Measurements from ENCODE around the gene PITPNM3.

Gene PITPNM3

GRCh38 chr17:6525731-6526130 lies 30.6 kb downstream of the PITPNM3 start:
- no peak for TF ChIP-seq JUND (IDR thresholded peaks at IDR 0.05; ENCODE audit: low read depth)
- no peak for DNase-seq (ENCODE audit: low read depth in 1 of 2, low spot score in 1 of 2)
- in situ Hi-C loops (cut with HindIII; ENCODE audit: low pct_unique_long_range_greater_than_20kb, low sequenced_read_pairs): no loop called here

DNA sequence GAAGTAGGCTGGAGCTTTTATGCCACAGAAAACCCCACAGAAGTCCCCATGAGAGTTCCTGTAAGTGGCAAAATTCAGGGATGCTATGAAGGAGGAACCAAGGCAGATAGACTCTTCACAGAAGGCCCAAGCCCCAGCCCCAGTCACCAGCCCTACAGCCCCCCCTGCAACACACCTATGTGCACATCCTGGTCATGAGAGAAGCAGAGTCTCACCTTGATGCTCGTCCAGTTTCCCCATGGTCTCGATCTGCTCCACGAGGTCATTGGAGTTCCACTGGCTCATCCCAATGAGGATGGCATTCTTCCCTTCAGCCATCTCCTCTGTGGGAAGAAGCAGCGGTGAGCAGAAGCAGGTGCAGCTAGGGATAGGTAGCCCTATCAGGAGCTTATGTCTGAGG lies 31.2 kb downstream of the PITPNM3 start:
- no peak for TF ChIP-seq JUND (IDR thresholded peaks at IDR 0.05; ENCODE audit: low read depth)
- DNase-seq (ENCODE audit: low read depth in 1 of 2, low spot score in 1 of 2): no peak
- in situ Hi-C loops (cut with HindIII; ENCODE audit: low pct_unique_long_range_greater_than_20kb, low sequenced_read_pairs): no loop called here

GRCh38 chr17:6524520-6524919 lies 31.8 kb downstream of the PITPNM3 start:
- DNase-seq (ENCODE audit: low read depth in 1 of 2, low spot score in 1 of 2): no peak
- in situ Hi-C loops (cut with HindIII; ENCODE audit: low pct_unique_long_range_greater_than_20kb, low sequenced_read_pairs): no loop called here
- no peak for TF ChIP-seq JUND (IDR thresholded peaks at IDR 0.05; ENCODE audit: low read depth)

- no peak for DNase-seq (ENCODE audit: low read depth in 1 of 2, low spot score in 1 of 2)
- in situ Hi-C loops (cut with HindIII; ENCODE audit: low pct_unique_long_range_greater_than_20kb, low sequenced_read_pairs): no loop called here
- TF ChIP-seq JUND (IDR thresholded peaks at IDR 0.05; ENCODE audit: low read depth): no peak
Measured at GRCh38 chr17:6523809-6524355, 32.5 kb downstream of the PITPNM3 start.

DNA sequence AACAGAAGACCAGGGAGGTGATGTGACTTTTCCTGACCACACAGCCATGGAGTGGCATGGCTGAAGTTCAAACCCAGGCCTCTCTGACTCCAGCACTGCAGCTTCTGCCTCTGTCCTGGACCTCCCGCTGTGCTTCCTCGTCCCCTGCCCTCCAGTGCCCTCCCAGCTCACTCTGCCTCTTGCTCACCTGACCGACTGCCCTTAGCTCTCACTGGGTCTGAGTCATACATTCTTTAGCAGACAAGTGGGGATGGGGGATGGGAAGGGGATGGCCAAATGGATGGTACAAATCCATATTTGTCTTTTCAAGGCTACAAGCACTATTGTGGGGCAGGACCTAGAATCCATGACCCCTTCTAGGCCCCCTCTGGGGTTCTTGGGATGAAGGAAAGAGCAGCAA lies 33.0 kb downstream of the PITPNM3 start:
- peak in 1 of 2 experiments; percentile 3 for DNase-seq (ENCODE audit: low read depth in 1 of 2, low spot score in 1 of 2)
- in situ Hi-C loops (cut with HindIII; ENCODE audit: low pct_unique_long_range_greater_than_20kb, low sequenced_read_pairs): no loop called here

DNA sequence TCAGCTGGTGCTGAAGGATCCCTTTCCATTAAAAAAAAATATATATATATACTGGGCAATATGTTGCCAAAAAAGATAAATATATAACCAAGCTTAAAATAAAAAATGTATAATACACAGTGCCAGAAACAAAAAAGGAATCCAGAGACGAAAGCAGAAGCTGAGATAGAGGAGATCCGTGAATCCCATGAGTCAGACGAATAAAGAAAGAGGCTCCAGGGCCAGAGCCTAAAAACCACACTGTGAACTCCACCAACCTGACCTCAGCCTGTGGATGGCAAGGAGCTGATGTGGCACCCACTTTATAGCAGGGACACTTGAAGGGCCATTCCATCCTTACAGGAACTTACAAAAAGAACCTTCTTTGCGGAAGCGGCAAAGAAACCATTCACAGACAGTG lies 34.8 kb downstream of the PITPNM3 start:
- no peak for DNase-seq (ENCODE audit: low read depth in 1 of 2, low spot score in 1 of 2)
- in situ Hi-C loops (cut with HindIII; ENCODE audit: low pct_unique_long_range_greater_than_20kb, low sequenced_read_pairs): no loop called here
- no peak for TF ChIP-seq JUND (IDR thresholded peaks at IDR 0.05; ENCODE audit: low read depth)

More for the DNA sequence above, 33.0 kb downstream of the PITPNM3 start:
- no peak for TF ChIP-seq JUND (IDR thresholded peaks at IDR 0.05; ENCODE audit: low read depth)

GRCh38 chr17:6517062-6517461 lies 39.3 kb downstream of the PITPNM3 start:
- in situ Hi-C loops (cut with HindIII; ENCODE audit: low pct_unique_long_range_greater_than_20kb, low sequenced_read_pairs): no loop called here
- TF ChIP-seq JUND (IDR thresholded peaks at IDR 0.05; ENCODE audit: low read depth): no peak
- no peak for DNase-seq (ENCODE audit: low read depth in 1 of 2, low spot score in 1 of 2)

DNA sequence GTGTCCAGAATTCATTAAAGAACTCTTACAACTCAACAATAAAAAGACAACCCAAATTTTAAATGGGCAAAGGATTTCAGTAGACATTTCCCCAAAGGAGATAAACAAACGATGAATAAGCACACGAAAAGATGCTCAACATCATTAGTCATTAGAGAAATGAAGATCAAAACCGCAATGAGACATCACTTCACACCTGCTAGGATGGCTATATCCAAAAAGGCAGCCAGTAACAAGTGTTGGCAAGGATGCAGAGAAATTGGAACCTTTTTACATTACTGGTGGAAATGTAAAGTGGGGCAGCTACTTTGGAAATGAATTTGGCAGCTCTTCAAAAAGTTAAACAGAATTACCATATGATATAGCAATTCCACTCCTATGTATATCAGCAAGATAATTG lies 42.0 kb downstream of the PITPNM3 start:
- no peak for DNase-seq (ENCODE audit: low read depth in 1 of 2, low spot score in 1 of 2)
- in situ Hi-C loops (cut with HindIII; ENCODE audit: low pct_unique_long_range_greater_than_20kb, low sequenced_read_pairs): no loop called here

GRCh38 chr17:6512552-6512951 lies 43.8 kb downstream of the PITPNM3 start:
- no peak for TF ChIP-seq JUND (IDR thresholded peaks at IDR 0.05; ENCODE audit: low read depth)
- in situ Hi-C loops (cut with HindIII; ENCODE audit: low pct_unique_long_range_greater_than_20kb, low sequenced_read_pairs): no loop called here
- no peak for DNase-seq (ENCODE audit: low read depth in 1 of 2, low spot score in 1 of 2)

More for the DNA sequence above, 42.0 kb downstream of the PITPNM3 start:
- TF ChIP-seq JUND (IDR thresholded peaks at IDR 0.05; ENCODE audit: low read depth): no peak

- no peak for DNase-seq (ENCODE audit: low read depth in 1 of 2, low spot score in 1 of 2)
- TF ChIP-seq JUND (IDR thresholded peaks at IDR 0.05; ENCODE audit: low read depth): no peak
- in situ Hi-C loops (cut with HindIII; ENCODE audit: low pct_unique_long_range_greater_than_20kb, low sequenced_read_pairs): no loop called here
Measured at GRCh38 chr17:6510321-6510977, 45.9 kb downstream of the PITPNM3 start.

GRCh38 chr17:6509921-6510320 lies 46.4 kb downstream of the PITPNM3 start:
- in situ Hi-C loops (cut with HindIII; ENCODE audit: low pct_unique_long_range_greater_than_20kb, low sequenced_read_pairs): no loop called here
- TF ChIP-seq JUND (IDR thresholded peaks at IDR 0.05; ENCODE audit: low read depth): no peak
- no peak for DNase-seq (ENCODE audit: low read depth in 1 of 2, low spot score in 1 of 2)

GRCh38 chr17:6509031-6509771 lies 47.2 kb downstream of the PITPNM3 start:
- TF ChIP-seq JUND (IDR thresholded peaks at IDR 0.05; ENCODE audit: low read depth): no peak
- in situ Hi-C loops (cut with HindIII; ENCODE audit: low pct_unique_long_range_greater_than_20kb, low sequenced_read_pairs): no loop called here
- no peak for DNase-seq (ENCODE audit: low read depth in 1 of 2, low spot score in 1 of 2)

- TF ChIP-seq JUND (IDR thresholded peaks at IDR 0.05; ENCODE audit: low read depth): no peak
- in situ Hi-C loops (cut with HindIII; ENCODE audit: low pct_unique_long_range_greater_than_20kb, low sequenced_read_pairs): no loop called here
- no peak for DNase-seq (ENCODE audit: low read depth in 1 of 2, low spot score in 1 of 2)
Measured at GRCh38 chr17:6508519-6509030, 47.8 kb downstream of the PITPNM3 start.

Measured in T47D (cell line).